HCT116 (cell line): ENCODE results near the gene ZFTA. TPM values are rescaled to one million over a fixed set of nuclear protein-coding genes. Genes with fewer than 3 reads are reported as not detected.

ENCODE experiments used
- ATAC-seq: fragments of 200-7000 bp; cut with Tn5 transposase; 2 replicates; pipeline ENCODE4 v1.9.1; 2020; ENCODE audit warnings: mild to moderate bottlenecking, moderate library complexity
- BruUV-seq: library from RNA; stranded (reverse); fragments of 400-500 nt; replicated peaks from 2 replicates; lab custom pipeline; 2021; lab: Mats Ljungman, UMichigan
- CTCF ChIA-PET: fragments of 300-600 bp; sonication (Branson Sonifier 250); formaldehyde crosslinking; loops from one replicate; lab custom pipeline; 2021; ENCODE audit warnings: antibody characterized with exemption; lab: Charles Lee
- POLR2A ChIA-PET: fragments of 300-600, 350-600 bp; sonication (Branson Sonifier 250); formaldehyde crosslinking; loops from one replicate; lab custom pipeline; 2021; ENCODE audit warnings: antibody characterized with exemption; lab: Charles Lee
- RAD21 ChIA-PET, 2 experiments: fragments of 300-600 bp; sonication (Branson Sonifier 250); formaldehyde crosslinking; loops; one replicate each; lab custom pipeline; 2023; ENCODE audit warnings: low total read pairs in 2 of 2; ENCODE audit not compliant: uncharacterized antibody in 2 of 2, unreplicated experiment in 2 of 2, low non-redundant PET in 1 of 2; lab: Charles Lee
- DNase-seq: peaks from one replicate; pipeline ENCODE4 v3.0.0-alpha.2; 2010; ENCODE audit warnings: low read depth, low spot score
- H2AFZ ChIP-seq: fragments of 200-600 bp; shearing (Covaris generic), sonication (generic); 2 replicates; pipeline ENCODE4 v1.6.1; 2017; ENCODE audit warnings: low read depth, mixed run types, mixed read lengths, antibody characterized with exemption, low read length; ENCODE audit not compliant: poor library complexity, severe bottlenecking
- H3K27ac ChIP-seq: 2 replicates; pipeline ENCODE4 v1.5.1; 2012; ENCODE audit warnings: low read depth, low read length
- H3K27me3 ChIP-seq: fragments of 200-600 bp; sonication (generic); 2 replicates; pipeline ENCODE4 v1.6.1; 2016; ENCODE audit warnings: mixed run types, low read length, mixed read lengths; ENCODE audit not compliant: insufficient read depth
- H3K36me3 ChIP-seq, 2 experiments: fragments of 200-500 bp in 1 of 2; fragments of 200-600 bp in 1 of 2; sonication (Bioruptor generic) in 1 of 2; sonication (generic) in 1 of 2; 2 replicates each; pipeline versions ENCODE4 v1.5.1 to v1.6.1; 2014 to 2016; ENCODE audit warnings: low read length in 2 of 2, inconsistent platforms in 1 of 2, mixed read lengths in 1 of 2, mixed run types in 1 of 2; ENCODE audit not compliant: insufficient read depth in 2 of 2, control insufficient read depth in 1 of 2
- H3K4me1 ChIP-seq, 2 experiments: fragments of 200-600 bp in 1 of 2; sonication (generic) in 1 of 2; 2 replicates each; pipeline versions ENCODE4 v1.5.1 to v1.6.1; 2012 to 2017; ENCODE audit warnings: low read length in 2 of 2, inconsistent platforms in 1 of 2, mild to moderate bottlenecking in 1 of 2, mixed read lengths in 1 of 2, mixed run types in 1 of 2, moderate library complexity in 1 of 2; ENCODE audit not compliant: insufficient read depth in 2 of 2, control insufficient read depth in 1 of 2
- H3K4me2 ChIP-seq: fragments of 200-600 bp; sonication (generic); 2 replicates; pipeline ENCODE4 v1.6.1; 2017; ENCODE audit warnings: mixed run types, low read length, mixed read lengths
- H3K4me3 ChIP-seq, 2 experiments: fragments of 200-600 bp in 1 of 2; sonication (generic) in 1 of 2; replicated peaks in 1 of 2; 2 replicates each; pipeline ENCODE4 v1.5.1; 2011 to 2016; ENCODE audit warnings: low read length in 2 of 2, control low read depth in 1 of 2, low read depth in 1 of 2, mild to moderate bottlenecking in 1 of 2, mixed read lengths in 1 of 2, mixed run types in 1 of 2
- H3K79me2 ChIP-seq: fragments of 200-600 bp; sonication (generic); 2 replicates; pipeline ENCODE4 v1.6.1; 2017; ENCODE audit warnings: mild to moderate bottlenecking, mixed run types, low read length, moderate library complexity, mixed read lengths; ENCODE audit not compliant: insufficient read depth
- H3K9ac ChIP-seq: fragments of 200-600 bp; sonication (generic); 2 replicates; pipeline ENCODE4 v1.6.1; 2016; ENCODE audit warnings: low read length, mixed read lengths
- H3K9me2 ChIP-seq: fragments of 200-600 bp; sonication (generic), shearing (Covaris generic); 2 replicates; pipeline ENCODE4 v1.6.1; 2017; ENCODE audit warnings: mixed run types, mild to moderate bottlenecking, moderate library complexity; ENCODE audit not compliant: insufficient read depth
- H3K9me3 ChIP-seq, 2 experiments: fragments of 200-500 bp in 1 of 2; fragments of 200-600 bp in 1 of 2; sonication (Bioruptor generic) in 1 of 2; sonication (generic) in 1 of 2; 2 replicates each; pipeline ENCODE4 v1.6.1; 2014 to 2017; ENCODE audit warnings: low read length in 2 of 2, mixed read lengths in 2 of 2, inconsistent platforms in 1 of 2, low read depth in 1 of 2, mild to moderate bottlenecking in 1 of 2, mixed run types in 1 of 2, moderate library complexity in 1 of 2; ENCODE audit not compliant: control insufficient read depth in 1 of 2, insufficient read depth in 1 of 2
- H4K20me1 ChIP-seq: fragments of 200-600 bp; sonication (generic), shearing (Covaris generic); 2 replicates; pipeline ENCODE4 v1.6.1; 2017; ENCODE audit warnings: mixed run types, mild to moderate bottlenecking, moderate library complexity; ENCODE audit not compliant: insufficient read depth
- CEBPB ChIP-seq: IDR thresholded peaks from 2 replicates; pipeline ENCODE4 v1.6.1; 2012; ENCODE audit warnings: low read depth
- CTCF ChIP-seq, 3 experiments: fragments of 200-600 bp in 1 of 3; sonication (generic) in 1 of 3; IDR thresholded peaks in 2 of 3; conservative IDR thresholded peaks in 1 of 3; 2 replicates each; pipeline ENCODE4 v1.5.1; 2012 to 2017; ENCODE audit warnings: low read depth in 2 of 3, low read length in 2 of 3, antibody characterized with exemption in 1 of 3, borderline replicate concordance in 1 of 3, control low read depth in 1 of 3, mild to moderate bottlenecking in 1 of 3, mixed read lengths in 1 of 3, mixed run types in 1 of 3, moderate library complexity in 1 of 3; ENCODE audit not compliant: insufficient read depth in 1 of 3
- EGR1 ChIP-seq: IDR thresholded peaks from 2 replicates; pipeline ENCODE4 v1.6.1; 2012; ENCODE audit warnings: low read depth
- EZH2 ChIP-seq: fragments of 200-600 bp; sonication (generic); IDR thresholded peaks from 2 replicates; pipeline ENCODE4 v1.6.1; 2017; ENCODE audit warnings: antibody characterized with exemption, mixed run types
- EZH2phosphoT487 ChIP-seq: fragments of 200-600 bp; IDR thresholded peaks from 2 replicates; pipeline ENCODE4 v1.6.1; 2018; ENCODE audit warnings: antibody characterized with exemption, borderline replicate concordance
- FOSL1 ChIP-seq: IDR thresholded peaks from 2 replicates; pipeline ENCODE4 v1.6.1; 2012; ENCODE audit warnings: low read depth
- JUND ChIP-seq: IDR thresholded peaks from 2 replicates; pipeline ENCODE4 v1.6.1; 2012
- POLR2A ChIP-seq: IDR thresholded peaks from 2 replicates; pipeline ENCODE4 v1.7.0; 2011; ENCODE audit warnings: borderline replicate concordance; ENCODE audit not compliant: insufficient read depth, insufficient read length; ENCODE audit errors: extremely low read depth
- RAD21 ChIP-seq: IDR thresholded peaks from 2 replicates; pipeline ENCODE4 v1.6.1; 2012; ENCODE audit warnings: low read depth, mild to moderate bottlenecking
- SIN3A ChIP-seq: IDR thresholded peaks from 2 replicates; pipeline ENCODE4 v1.6.1; 2012; ENCODE audit warnings: low read depth
- ZFX ChIP-seq: fragments of 450-650 bp; IDR thresholded peaks from 2 replicates; pipeline ENCODE4 v1.6.1; 2017
- intact Hi-C: fragments of 100-400 bp; cut with micrococcal nuclease; formaldehyde crosslinking; loops from 2 replicates; pipeline ENCODE4 v1.10.0; 2022
- total RNA-seq: library from RNA; stranded (reverse); gene quantifications from one replicate; pipeline ENCODE4 v1.2.1, GENCODE V29; 2021; ENCODE audit not compliant: unreplicated experiment
- TF ChIP-seq, protein P1 (sequence below): IDR thresholded peaks from 2 replicates; pipeline ENCODE4 v1.6.1; 2011; ENCODE audit warnings: mild to moderate bottlenecking, low read length, moderate library complexity; ENCODE audit not compliant: insufficient replicate concordance; ENCODE audit errors: extremely low read depth

The ZFTA gene
- total RNA-seq, 1 experiment from 2014 or later: 14.7 TPM

DNA sequence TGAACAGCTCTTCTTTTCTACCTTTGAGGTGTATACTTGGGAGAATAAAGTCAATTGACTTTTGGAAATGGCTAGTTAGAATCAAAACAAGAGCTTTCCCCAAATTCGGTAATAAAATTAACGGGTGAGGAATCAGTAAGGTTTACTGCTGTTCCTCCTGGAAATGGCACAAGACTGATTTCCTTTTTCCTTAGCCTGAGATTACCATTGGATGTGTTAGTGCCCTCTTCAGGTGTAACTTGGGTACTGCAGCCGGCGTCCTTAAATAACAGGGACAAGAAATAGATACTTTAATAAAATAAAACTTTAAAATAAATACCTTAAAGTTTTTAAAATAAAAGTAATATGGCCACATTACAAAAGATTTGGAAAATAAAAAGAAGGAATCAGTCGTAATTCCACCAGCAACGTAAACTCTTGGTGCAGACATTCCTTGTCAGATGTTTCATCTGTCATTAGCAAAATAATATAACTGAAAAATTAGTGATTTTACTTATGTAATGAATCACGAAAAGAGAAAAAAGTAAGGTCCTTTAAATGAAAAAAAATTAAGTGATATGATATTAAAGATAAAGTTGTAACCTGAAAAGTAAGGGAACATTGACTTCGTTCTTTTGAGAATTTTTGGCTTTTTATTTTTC lies 29.7 kb downstream of the ZFTA start:
- H3K4me1 ChIP-seq: peaks cover 0 to 6% of the 10 kb centered on the region in 2 experiments; a peak in 1 of 4 replicates
- no peaks in the 10 kb centered on the region for H3K9me3 ChIP-seq
- peaks cover 11% of the 10 kb centered on the region; the same call in 1 of the 2 replicates for H3K79me2 ChIP-seq
- no TSS peak for BruUV-seq
- intact Hi-C loops: loop anchor here (2.0 to 10.0 kb wide), 3 partner anchors 100 to 262 kb away; no protein-coding TSS in a partner anchor
- ATAC-seq (peak; percentile 58; the same call in 1 of the 2 replicates), DNase-seq (peak; percentile 64)
- ChIA-PET CTCF (interaction anchor here (0.7 to 1.4 kb wide), 6 partner anchors 11 to 260 kb away, joined by 3 to 6 read pairs (median 4); partner anchors contain the start of gene RTN3), POLR2A (interaction anchor here (0.7 kb wide), 1 partner anchor 97 kb away, joined by 3 read pairs; no protein-coding TSS in a partner anchor), RAD21 (no interaction called here)
- H3K27me3 ChIP-seq: no peaks in the 10 kb centered on the region
- H2AFZ ChIP-seq: no peak overlapping the region
- TF ChIP-seq CTCF (IDR thresholded peaks at IDR 0.05 in 2 of 3, conservative IDR thresholded peaks at IDR 0.05 in 1 of 3; ENCODE audit: borderline replicate concordance in 1 of 3, insufficient read depth in 1 of 3, low read depth in 2 of 3, low read length in 2 of 3): peak; percentile 62 to 95 (median 72); a peak in 5 of 6 replicates
- TF ChIP-seq SIN3A: no peak
- TF ChIP-seq RAD21: peak; percentile 74
- no peaks in the 10 kb centered on the region for H3K9me2 ChIP-seq
- H3K4me3 ChIP-seq: no peak overlapping the region
- H4K20me1 ChIP-seq: 0 out of 2 replicates have a peak, but pooled peaks cover 6% of the 10 kb centered on the region
- H3K36me3 ChIP-seq: no peaks in the 10 kb centered on the region
- no peak overlapping the region for H3K9ac ChIP-seq
- no peak overlapping the region for H3K4me2 ChIP-seq
- H3K27ac ChIP-seq: no peak overlapping the region

DNA sequence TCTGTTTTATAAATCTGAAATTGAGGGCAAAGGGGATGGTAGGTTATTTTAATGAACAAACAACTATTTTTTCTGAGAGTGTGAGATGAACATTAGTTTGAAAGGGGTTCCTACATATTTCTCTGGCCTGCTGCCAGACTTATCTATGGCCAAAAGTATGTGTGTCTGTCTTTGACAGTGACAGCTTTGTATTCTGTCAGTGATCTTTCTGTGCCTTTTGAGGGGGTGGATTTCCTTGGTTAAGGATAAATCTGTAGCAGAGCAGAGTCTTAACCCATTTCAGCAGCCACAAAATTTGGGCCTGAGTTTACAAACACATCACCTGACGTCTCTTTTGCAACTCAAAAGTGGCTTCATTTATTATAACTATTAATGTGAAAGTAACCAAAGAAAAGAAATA lies 30.9 kb downstream of the ZFTA start:
- BruUV-seq: no TSS peak
- H3K27ac ChIP-seq: no peak overlapping the region
- H3K36me3 ChIP-seq: no peaks in the 10 kb centered on the region
- CTCF ChIA-PET: interaction anchor here (1.1 to 1.4 kb wide), 4 partner anchors 12 to 56 kb away, joined by 3 to 6 read pairs (median 5); partner anchors contain the start of gene RTN3
- H3K4me1 ChIP-seq: peaks cover 0 to 6% of the 10 kb centered on the region in 2 experiments; a peak in 1 of 4 replicates
- no peaks in the 10 kb centered on the region for H3K9me2 ChIP-seq
- H3K79me2 ChIP-seq: 0 out of 2 replicates have a peak, but pooled peaks cover 5% of the 10 kb centered on the region
- H3K4me3 ChIP-seq: no peak overlapping the region
- no peak for ATAC-seq
- intact Hi-C loops: loop anchor here (2.0 to 10.0 kb wide), 3 partner anchors 99 to 260 kb away; no protein-coding TSS in a partner anchor
- RAD21 ChIA-PET: no interaction called here
- TF ChIP-seq JUND (no peak), POLR2A (no peak), EZH2 (no peak), EZH2phosphoT487 (no peak), CEBPB (no peak), RAD21 (no peak), FOSL1 (no peak), EGR1 (no peak), ZFX (no peak), CTCF (IDR thresholded peaks at IDR 0.05 in 2 of 3, conservative IDR thresholded peaks at IDR 0.05 in 1 of 3; ENCODE audit: borderline replicate concordance in 1 of 3, insufficient read depth in 1 of 3, low read depth in 2 of 3, low read length in 2 of 3) (no peak)
- TF ChIP-seq, protein P1, sequence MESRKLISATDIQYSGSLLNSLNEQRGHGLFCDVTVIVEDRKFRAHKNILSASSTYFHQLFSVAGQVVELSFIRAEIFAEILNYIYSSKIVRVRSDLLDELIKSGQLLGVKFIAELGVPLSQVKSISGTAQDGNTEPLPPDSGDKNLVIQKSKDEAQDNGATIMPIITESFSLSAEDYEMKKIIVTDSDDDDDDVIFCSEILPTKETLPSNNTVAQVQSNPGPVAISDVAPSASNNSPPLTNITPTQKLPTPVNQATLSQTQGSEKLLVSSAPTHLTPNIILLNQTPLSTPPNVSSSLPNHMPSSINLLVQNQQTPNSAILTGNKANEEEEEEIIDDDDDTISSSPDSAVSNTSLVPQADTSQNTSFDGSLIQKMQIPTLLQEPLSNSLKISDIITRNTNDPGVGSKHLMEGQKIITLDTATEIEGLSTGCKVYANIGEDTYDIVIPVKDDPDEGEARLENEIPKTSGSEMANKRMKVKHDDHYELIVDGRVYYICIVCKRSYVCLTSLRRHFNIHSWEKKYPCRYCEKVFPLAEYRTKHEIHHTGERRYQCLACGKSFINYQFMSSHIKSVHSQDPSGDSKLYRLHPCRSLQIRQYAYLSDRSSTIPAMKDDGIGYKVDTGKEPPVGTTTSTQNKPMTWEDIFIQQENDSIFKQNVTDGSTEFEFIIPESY: no peak
- H4K20me1 ChIP-seq: 0 out of 2 replicates have a peak, but pooled peaks cover 6% of the 10 kb centered on the region
- no peak overlapping the region for H3K4me2 ChIP-seq
- no peaks in the 10 kb centered on the region for H3K9me3 ChIP-seq
- no peak overlapping the region for H2AFZ ChIP-seq
- no peaks in the 10 kb centered on the region for H3K27me3 ChIP-seq
- POLR2A ChIA-PET: no interaction called here
- no peak for DNase-seq
- H3K9ac ChIP-seq: no peak overlapping the region
